WTC11 (cell line): Measurements from ENCODE around the gene TNIK.

ENCODE experiments used
- ELF4 ChIP-seq: sonication (generic); formaldehyde crosslinking; IDR thresholded peaks from 2 replicates; pipeline ENCODE4 v1.8.1; 2022; ENCODE audit warnings: low read depth, mild to moderate bottlenecking, moderate library complexity, missing genetic modification reagents
- KAT7 ChIP-seq: sonication (generic); formaldehyde crosslinking; IDR thresholded peaks from 2 replicates; pipeline ENCODE4 v1.8.1; 2023; ENCODE audit warnings: missing genetic modification reagents, mild to moderate bottlenecking, borderline replicate concordance
- SMAD4 ChIP-seq: sonication (generic); formaldehyde crosslinking; IDR thresholded peaks from 2 replicates; pipeline ENCODE4 v1.8.0; 2022; ENCODE audit warnings: mild to moderate bottlenecking, missing genetic modification reagents
- TF ChIP-seq, protein P1 (sequence below): fragments of 200-600 bp; IDR thresholded peaks from 2 replicates; pipeline ENCODE4 v1.8.0; 2022; ENCODE audit warnings: antibody characterized with exemption

DNA sequence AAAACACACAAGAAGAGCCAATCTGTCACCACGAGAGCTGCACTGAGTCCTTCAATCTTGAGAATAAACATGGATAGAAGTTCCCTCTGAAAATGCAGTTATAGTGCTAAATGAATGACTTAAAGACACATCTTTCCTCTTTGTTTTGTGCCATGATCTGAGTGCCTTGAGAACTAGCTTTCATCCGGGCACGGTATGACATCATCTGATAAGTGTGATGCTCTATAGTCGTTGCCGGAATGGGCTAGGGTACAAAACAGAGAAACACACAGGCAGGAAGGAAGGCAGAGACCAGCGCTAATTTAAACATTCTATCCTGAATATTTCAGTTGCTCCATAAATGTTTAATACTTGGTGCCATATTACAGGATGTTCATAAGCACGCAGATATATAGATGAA lies 146.5 kb downstream of the TNIK start:
- no peak for TF ChIP-seq KAT7 (CRISPR knock-in tag)
- TF ChIP-seq, protein P1, sequence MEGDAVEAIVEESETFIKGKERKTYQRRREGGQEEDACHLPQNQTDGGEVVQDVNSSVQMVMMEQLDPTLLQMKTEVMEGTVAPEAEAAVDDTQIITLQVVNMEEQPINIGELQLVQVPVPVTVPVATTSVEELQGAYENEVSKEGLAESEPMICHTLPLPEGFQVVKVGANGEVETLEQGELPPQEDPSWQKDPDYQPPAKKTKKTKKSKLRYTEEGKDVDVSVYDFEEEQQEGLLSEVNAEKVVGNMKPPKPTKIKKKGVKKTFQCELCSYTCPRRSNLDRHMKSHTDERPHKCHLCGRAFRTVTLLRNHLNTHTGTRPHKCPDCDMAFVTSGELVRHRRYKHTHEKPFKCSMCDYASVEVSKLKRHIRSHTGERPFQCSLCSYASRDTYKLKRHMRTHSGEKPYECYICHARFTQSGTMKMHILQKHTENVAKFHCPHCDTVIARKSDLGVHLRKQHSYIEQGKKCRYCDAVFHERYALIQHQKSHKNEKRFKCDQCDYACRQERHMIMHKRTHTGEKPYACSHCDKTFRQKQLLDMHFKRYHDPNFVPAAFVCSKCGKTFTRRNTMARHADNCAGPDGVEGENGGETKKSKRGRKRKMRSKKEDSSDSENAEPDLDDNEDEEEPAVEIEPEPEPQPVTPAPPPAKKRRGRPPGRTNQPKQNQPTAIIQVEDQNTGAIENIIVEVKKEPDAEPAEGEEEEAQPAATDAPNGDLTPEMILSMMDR = no peak
- no peak for TF ChIP-seq SMAD4 (CRISPR knock-in tag)
- no peak for TF ChIP-seq ELF4 (CRISPR knock-in tag)
